ENCODE results near the gene EVI5.
"Not testable (repeated sequence)": the region's sequence is repeated elsewhere in the genome, so short reads cannot be mapped to it uniquely, and the experiment has no call there.

EVI5 gene

GRCh38 chr1:92544756-92545165 is 240.1 kb downstream of the EVI5 start:
- H3K4me3 ChIP-seq (ENCODE audit: low read depth, low read length), result no peak overlapping the region
- H3K4me1 ChIP-seq (ENCODE audit: control insufficient read depth, insufficient read depth, low read length, unreplicated experiment), result no peaks in the 10 kb centered on the region
- H3K79me2 ChIP-seq (ENCODE audit: control insufficient read depth, insufficient read depth, low read length, unreplicated experiment), result no peaks in the 10 kb centered on the region
- H3K27me3 ChIP-seq (ENCODE audit: insufficient read depth, low read length), result no peaks in the 10 kb centered on the region
- H2AFZ ChIP-seq (ENCODE audit: low read length, unreplicated experiment), result no peak overlapping the region
- no peaks in the 10 kb centered on the region for H3K36me3 ChIP-seq (ENCODE audit: insufficient read depth, low read length)
- H3K27ac ChIP-seq (ENCODE audit: low read depth, low read length), result no peak overlapping the region

GRCh38 chr1:92543131-92544055 is 241.5 kb downstream of the EVI5 start:
- no peaks in the 10 kb centered on the region for H3K36me3 ChIP-seq (ENCODE audit: insufficient read depth, low read length)
- H3K4me3 ChIP-seq (ENCODE audit: low read depth, low read length), result no peak overlapping the region
- peaks cover 7% of the 10 kb centered on the region for H3K4me1 ChIP-seq (ENCODE audit: control insufficient read depth, insufficient read depth, low read length, unreplicated experiment)
- H3K27ac ChIP-seq (ENCODE audit: low read depth, low read length), result no peak overlapping the region
- no peaks in the 10 kb centered on the region for H3K27me3 ChIP-seq (ENCODE audit: insufficient read depth, low read length)
- no peaks in the 10 kb centered on the region for H3K79me2 ChIP-seq (ENCODE audit: control insufficient read depth, insufficient read depth, low read length, unreplicated experiment)
- no peak overlapping the region for H2AFZ ChIP-seq (ENCODE audit: low read length, unreplicated experiment)

GRCh38 chr1:92538413-92539061 is 246.4 kb downstream of the EVI5 start:
- peak overlapping the region; percentile 32 for H3K27ac ChIP-seq (ENCODE audit: low read depth, low read length)
- peaks cover 24% of the 10 kb centered on the region for H3K4me1 ChIP-seq (ENCODE audit: control insufficient read depth, insufficient read depth, low read length, unreplicated experiment)
- H3K4me3 ChIP-seq (ENCODE audit: low read depth, low read length), result peak overlapping the region; percentile 65
- H3K79me2 ChIP-seq (ENCODE audit: control insufficient read depth, insufficient read depth, low read length, unreplicated experiment), result no peaks in the 10 kb centered on the region
- H2AFZ ChIP-seq (ENCODE audit: low read length, unreplicated experiment), result no peak overlapping the region
- no peaks in the 10 kb centered on the region for H3K36me3 ChIP-seq (ENCODE audit: insufficient read depth, low read length)
- no peaks in the 10 kb centered on the region for H3K27me3 ChIP-seq (ENCODE audit: insufficient read depth, low read length)

- no peaks in the 10 kb centered on the region for H3K36me3 ChIP-seq (ENCODE audit: insufficient read depth, low read length)
- no peak overlapping the region for H2AFZ ChIP-seq (ENCODE audit: low read length, unreplicated experiment)
- no peaks in the 10 kb centered on the region for H3K79me2 ChIP-seq (ENCODE audit: control insufficient read depth, insufficient read depth, low read length, unreplicated experiment)
- peaks cover 24% of the 10 kb centered on the region for H3K4me1 ChIP-seq (ENCODE audit: control insufficient read depth, insufficient read depth, low read length, unreplicated experiment)
- H3K4me3 ChIP-seq (ENCODE audit: low read depth, low read length), result peak overlapping the region; percentile 65
- H3K27me3 ChIP-seq (ENCODE audit: insufficient read depth, low read length), result no peaks in the 10 kb centered on the region
- H3K27ac ChIP-seq (ENCODE audit: low read depth, low read length), result peak overlapping the region; percentile 32
Observed at GRCh38 chr1:92538048-92538412, 246.9 kb downstream of the EVI5 start.

- Histone ChIP-seq H3K27ac (ENCODE audit: low read depth, low read length) (peak overlapping the region; percentile 40), H3K27me3 (ENCODE audit: insufficient read depth, low read length) (no peaks in the 10 kb centered on the region), H3K79me2 (ENCODE audit: control insufficient read depth, insufficient read depth, low read length, unreplicated experiment) (no peaks in the 10 kb centered on the region), H3K36me3 (ENCODE audit: insufficient read depth, low read length) (no peaks in the 10 kb centered on the region), H3K4me1 (ENCODE audit: control insufficient read depth, insufficient read depth, low read length, unreplicated experiment) (peaks cover 24% of the 10 kb centered on the region), H3K4me3 (ENCODE audit: low read depth, low read length) (no peak overlapping the region; the same call in 1 of the 2 replicates), H2AFZ (ENCODE audit: low read length, unreplicated experiment) (no peak overlapping the region)
Observed at GRCh38 chr1:92536980-92537884, 247.7 kb downstream of the EVI5 start.

GRCh38 chr1:92536211-92536979 is 248.5 kb downstream of the EVI5 start:
- Histone ChIP-seq H3K79me2 (ENCODE audit: control insufficient read depth, insufficient read depth, low read length, unreplicated experiment) (no peaks in the 10 kb centered on the region), H3K27ac (ENCODE audit: low read depth, low read length) (no peak overlapping the region), H2AFZ (ENCODE audit: low read length, unreplicated experiment) (no peak overlapping the region), H3K36me3 (ENCODE audit: insufficient read depth, low read length) (no peaks in the 10 kb centered on the region), H3K27me3 (ENCODE audit: insufficient read depth, low read length) (no peaks in the 10 kb centered on the region), H3K4me3 (ENCODE audit: low read depth, low read length) (no peak overlapping the region), H3K4me1 (ENCODE audit: control insufficient read depth, insufficient read depth, low read length, unreplicated experiment) (peaks cover 24% of the 10 kb centered on the region)

GRCh38 chr1:92532371-92532770 is 252.5 kb downstream of the EVI5 start:
- not testable (repeated sequence) for H3K4me3 ChIP-seq (ENCODE audit: low read depth, low read length); H3K79me2 ChIP-seq (ENCODE audit: control insufficient read depth, insufficient read depth, low read length, unreplicated experiment); H3K4me1 ChIP-seq (ENCODE audit: control insufficient read depth, insufficient read depth, low read length, unreplicated experiment); H2AFZ ChIP-seq (ENCODE audit: low read length, unreplicated experiment); H3K36me3 ChIP-seq (ENCODE audit: insufficient read depth, low read length); H3K27me3 ChIP-seq (ENCODE audit: insufficient read depth, low read length); H3K27ac ChIP-seq (ENCODE audit: low read depth, low read length)

GRCh38 chr1:92531939-92532338 is 253.0 kb downstream of the EVI5 start:
- H2AFZ ChIP-seq (ENCODE audit: low read length, unreplicated experiment); H3K4me1 ChIP-seq (ENCODE audit: control insufficient read depth, insufficient read depth, low read length, unreplicated experiment); H3K27me3 ChIP-seq (ENCODE audit: insufficient read depth, low read length); H3K4me3 ChIP-seq (ENCODE audit: low read depth, low read length); H3K36me3 ChIP-seq (ENCODE audit: insufficient read depth, low read length); H3K27ac ChIP-seq (ENCODE audit: low read depth, low read length); H3K79me2 ChIP-seq (ENCODE audit: control insufficient read depth, insufficient read depth, low read length, unreplicated experiment): not testable (repeated sequence)

GRCh38 chr1:92527670-92528069 is 257.2 kb downstream of the EVI5 start:
- Histone ChIP-seq H3K4me3 (ENCODE audit: low read depth, low read length) (no peak overlapping the region), H3K4me1 (ENCODE audit: control insufficient read depth, insufficient read depth, low read length, unreplicated experiment) (no peaks in the 10 kb centered on the region), H3K27me3 (ENCODE audit: insufficient read depth, low read length) (no peaks in the 10 kb centered on the region), H3K27ac (ENCODE audit: low read depth, low read length) (no peak overlapping the region), H3K79me2 (ENCODE audit: control insufficient read depth, insufficient read depth, low read length, unreplicated experiment) (no peaks in the 10 kb centered on the region), H3K36me3 (ENCODE audit: insufficient read depth, low read length) (no peaks in the 10 kb centered on the region), H2AFZ (ENCODE audit: low read length, unreplicated experiment) (no peak overlapping the region)
